K562 (cell line): ENCODE measurements around the gene SLCO2B1. TPM values are rescaled to one million over a fixed set of nuclear protein-coding genes. Genes with fewer than 3 reads are reported as not detected.

Source experiments
- ATAC-seq: fragments of 200-7000 bp; cut with Tn5 transposase; 3 replicates; pipeline ENCODE4 v1.9.1; 2020; ENCODE audit warnings: moderate library complexity
- BruUV-seq: library from RNA; stranded (reverse); fragments of 400-500 nt; replicated peaks from 2 replicates; lab custom pipeline; 2021; lab: Mats Ljungman, UMichigan
- CTCF ChIA-PET: fragments of 300-600 bp; formaldehyde crosslinking; extraction: SDS; loops from one replicate; lab custom pipeline; 2021; ENCODE audit warnings: low intra/inter-chr PET ratio; lab: Yijun Ruan, JAX
- POLR2A ChIA-PET: fragments of 300-600, 350-650 bp; sonication (Branson Sonifier 250); formaldehyde crosslinking; extraction: SDS; loops from one replicate; lab custom pipeline; 2021; ENCODE audit warnings: antibody characterized with exemption, inconsistent platforms; lab: Yijun Ruan, JAX
- DNase-seq, 4 experiments: peaks; one replicate each; pipeline versions ENCODE4 v3.0.0 to v3.0.0-alpha.2; 2011 to 2018; ENCODE audit warnings: low spot score in 3 of 4, mixed read lengths in 3 of 4; ENCODE audit errors: extremely low read depth in 1 of 4
- FAIRE-seq: peaks from 2 replicates; lab custom pipeline; 2011; peaks lifted over from hg19 to GRCh38; lab: Jason Lieb, UNC
- H2AFZ ChIP-seq: 2 replicates; pipeline ENCODE4 v1.6.0; 2011; ENCODE audit warnings: low read depth, low read length, control low read depth, inconsistent platforms
- H3K27ac ChIP-seq: fragments of 200-600 bp; 3 replicates; pipeline ENCODE4 v1.8.0; 2011; ENCODE audit warnings: low read depth, mild to moderate bottlenecking, control low read depth, inconsistent platforms, low read length, moderate library complexity, mixed read lengths; ENCODE audit errors: extremely low read depth
- H3K27me3 ChIP-seq, 2 experiments: fragments of 300-600 bp in 1 of 2; 2 replicates in 1 of 2; 3 replicates in 1 of 2; pipeline versions ENCODE4 v1.6.0 to v1.8.0; 2011; ENCODE audit warnings: inconsistent platforms in 2 of 2, low read length in 2 of 2, mild to moderate bottlenecking in 1 of 2, mixed read lengths in 1 of 2, moderate library complexity in 1 of 2; ENCODE audit not compliant: control insufficient read depth in 2 of 2, insufficient read depth in 2 of 2
- H3K36me3 ChIP-seq: fragments of 300-600 bp; 3 replicates; pipeline ENCODE4 v1.8.0; 2011; ENCODE audit warnings: mild to moderate bottlenecking, low read length, inconsistent platforms; ENCODE audit not compliant: control insufficient read depth, insufficient read depth
- H3K4me1 ChIP-seq, 2 experiments: fragments of 200-600 bp in 1 of 2; replicated peaks in 1 of 2; 2 replicates in 1 of 2; 3 replicates in 1 of 2; pipeline versions ENCODE4 v1.5.1 to v1.8.0; 2011; ENCODE audit warnings: inconsistent platforms in 2 of 2, low read length in 2 of 2, mild to moderate bottlenecking in 1 of 2, mixed read lengths in 1 of 2, moderate library complexity in 1 of 2; ENCODE audit not compliant: control insufficient read depth in 2 of 2, insufficient read depth in 2 of 2
- H3K4me2 ChIP-seq: 2 replicates; pipeline ENCODE4 v1.6.1; 2011; ENCODE audit warnings: low read length, control low read depth, inconsistent platforms, mixed read lengths; ENCODE audit not compliant: insufficient read depth
- H3K4me3 ChIP-seq: fragments of 200-600 bp; sonication (generic), shearing (Covaris generic); 2 replicates; pipeline ENCODE4 v1.5.1; 2016; ENCODE audit warnings: control low read depth, inconsistent platforms
- H3K79me2 ChIP-seq: fragments of 200-600 bp; 3 replicates; pipeline ENCODE4 v1.8.0; 2011; ENCODE audit warnings: low read length, inconsistent platforms; ENCODE audit not compliant: control insufficient read depth, insufficient read depth
- H3K9ac ChIP-seq, 2 experiments: 2 replicates each; pipeline versions ENCODE4 v1.6.0 to v1.6.1; 2011; ENCODE audit warnings: low read depth in 2 of 2, low read length in 2 of 2, control low read depth in 1 of 2, inconsistent platforms in 1 of 2, mild to moderate bottlenecking in 1 of 2, mixed read lengths in 1 of 2; ENCODE audit not compliant: insufficient read depth in 1 of 2
- H3K9me1 ChIP-seq: one replicate; pipeline ENCODE4 v1.6.0; 2011; ENCODE audit warnings: inconsistent platforms, mild to moderate bottlenecking, low read length, moderate library complexity; ENCODE audit not compliant: control insufficient read depth, insufficient read depth
- H3K9me3 ChIP-seq: replicated peaks from 2 replicates; pipeline ENCODE4 v1.5.1; 2011; ENCODE audit warnings: low read depth, low read length, inconsistent platforms; ENCODE audit not compliant: control insufficient read depth, insufficient read depth
- H4K20me1 ChIP-seq: replicated peaks from 2 replicates; pipeline ENCODE4 v1.6.1; 2011; ENCODE audit warnings: low read length, inconsistent platforms, mixed read lengths; ENCODE audit not compliant: control insufficient read depth, insufficient read depth
- ARID4B ChIP-seq: sonication (generic); formaldehyde crosslinking; IDR thresholded peaks from 2 replicates; pipeline ENCODE4 v1.8.0; 2022; ENCODE audit warnings: mild to moderate bottlenecking, missing genetic modification reagents
- ZNF785 ChIP-seq: fragments of 250-450 bp; sonication (Bioruptor Pico); IDR thresholded peaks from 2 replicates; pipeline ENCODE4 v1.4.0; 2020; ENCODE audit warnings: mild to moderate bottlenecking
- WGBS: fragments of 100-300 bp; shearing (Covaris generic); methylation state at CpG from one replicate; pipeline ENCODE4 v1.1.6; 2016; ENCODE audit warnings: low coverage, mixed read lengths; ENCODE audit not compliant: insufficient coverage; ENCODE audit errors: missing lambda C conversion rate; 5-methylcytosine and 5-hydroxymethylcytosine counted together
- in situ Hi-C: fragments of 300-500 bp; cut with MboI; formaldehyde crosslinking; loops from 4 replicates; pipeline ENCODE4 v1.15.0; 2018; ENCODE audit warnings: inconsistent platforms, mixed read lengths
- intact Hi-C: fragments of 100-400 bp; cut with micrococcal nuclease; formaldehyde crosslinking; loops from 2 replicates; pipeline ENCODE4 v1.14.2; 2022
- polyA plus RNA-seq, 8 experiments: library from polyadenylated mRNA; depleted of rRNA in 4 of 8; stranded (reverse) in 5 of 8; unstranded in 3 of 8; fragments of >200 nt; fragmentation: Nextera tagmentation in 2 of 8; fragmentation: Illumina TruSeq in 1 of 8; extraction: Ambion mirVana in 2 of 8; extraction: Trizol in 1 of 8; gene quantifications; 2 replicates each; pipeline versions ENCODE4 v1.2.1 to v1.2.3, GENCODE V29; 2011 to 2014; ENCODE audit warnings: inconsistent platforms in 1 of 8, missing spikeins in 1 of 8
- total RNA-seq, 7 experiments: library from RNA; depleted of rRNA in 6 of 7; stranded (reverse); fragments of >200 nt in 6 of 7; fragmentation: Illumina TruSeq in 2 of 7; extraction: Trizol in 2 of 7; gene quantifications; 2 replicates each; pipeline versions ENCODE4 v1.2.1 to v1.2.3, GENCODE V29; 2011 to 2021; ENCODE audit warnings: low replicate concordance in 1 of 7
- TF ChIP-seq, protein P1 (sequence below): IDR thresholded peaks from 2 replicates; pipeline ENCODE4 v1.6.1; 2016; ENCODE audit warnings: missing genetic modification characterization, missing compliant biosample characterization
- TF ChIP-seq, protein P2 (sequence below), 2 experiments: IDR thresholded peaks; 2 replicates each; pipeline ENCODE4 v1.6.1; 2011; ENCODE audit warnings: borderline replicate concordance in 1 of 2, control low read depth in 1 of 2, low read depth in 1 of 2, low read length in 1 of 2, mild to moderate bottlenecking in 1 of 2, mixed read lengths in 1 of 2, moderate library complexity in 1 of 2; ENCODE audit not compliant: insufficient read depth in 1 of 2, insufficient read length in 1 of 2, poor library complexity in 1 of 2, severe bottlenecking in 1 of 2; ENCODE audit errors: extremely low read depth in 1 of 2
- TF ChIP-seq, protein P3 (sequence below), 2 experiments: fragments of 450-650 bp; IDR thresholded peaks; 2 replicates each; pipeline ENCODE4 v1.6.1; 2016

Gene SLCO2B1
- total and polyA plus RNA-seq, 9 of the 15 experiments (the other 6 are each of a cell fraction or from before 2014, with no cell fraction given), result 0.70 to 14.7 (median 7.6) TPM

GRCh38 chr11:75132080-75132479 lies 18.8 kb upstream of the SLCO2B1 start:
- in situ Hi-C loops, result no loop called here
- BruUV-seq, result no TSS peak
- CTCF ChIA-PET, result no interaction called here
- no peak for DNase-seq
- WGBS, result 79% methylated on average over 3 of the region's 3 CpGs
- ATAC-seq, result no peak
- TF ChIP-seq ZNF785, result no peak
- TF ChIP-seq, protein P1, sequence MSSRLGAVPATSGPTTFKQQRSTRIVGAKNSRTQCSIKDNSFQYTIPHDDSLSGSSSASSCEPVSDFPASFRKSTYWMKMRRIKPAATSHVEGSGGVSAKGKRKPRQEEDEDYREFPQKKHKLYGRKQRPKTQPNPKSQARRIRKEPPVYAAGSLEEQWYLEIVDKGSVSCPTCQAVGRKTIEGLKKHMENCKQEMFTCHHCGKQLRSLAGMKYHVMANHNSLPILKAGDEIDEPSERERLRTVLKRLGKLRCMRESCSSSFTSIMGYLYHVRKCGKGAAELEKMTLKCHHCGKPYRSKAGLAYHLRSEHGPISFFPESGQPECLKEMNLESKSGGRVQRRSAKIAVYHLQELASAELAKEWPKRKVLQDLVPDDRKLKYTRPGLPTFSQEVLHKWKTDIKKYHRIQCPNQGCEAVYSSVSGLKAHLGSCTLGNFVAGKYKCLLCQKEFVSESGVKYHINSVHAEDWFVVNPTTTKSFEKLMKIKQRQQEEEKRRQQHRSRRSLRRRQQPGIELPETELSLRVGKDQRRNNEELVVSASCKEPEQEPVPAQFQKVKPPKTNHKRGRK (tag), result peak; percentile 77
- TF ChIP-seq, all 486 proteins: peak for 1
- no peak for FAIRE-seq
- H3K36me3 ChIP-seq, result no peaks in the 10 kb centered on the region
- no peak overlapping the region for H2AFZ ChIP-seq
- no peaks in the 10 kb centered on the region for H4K20me1 ChIP-seq
- intact Hi-C loops, result no loop called here
- H3K9ac ChIP-seq, result no peak overlapping the region
- H3K9me1 ChIP-seq, result no peaks in the 10 kb centered on the region
- H3K4me1 ChIP-seq, result no peaks in the 10 kb centered on the region
- no peaks in the 10 kb centered on the region for H3K9me3 ChIP-seq
- no peaks in the 10 kb centered on the region for H3K27me3 ChIP-seq
- no peak overlapping the region for H3K4me3 ChIP-seq
- H3K4me2 ChIP-seq, result no peak overlapping the region
- no peak overlapping the region for H3K27ac ChIP-seq
- POLR2A ChIA-PET, result interaction anchor here (0.6 to 1.1 kb wide), 2 partner anchors 13 to 116 kb away, joined by 3 read pairs; no protein-coding TSS in a partner anchor
- no peaks in the 10 kb centered on the region for H3K79me2 ChIP-seq

- Histone ChIP-seq H3K27ac (no peak overlapping the region), H3K36me3 (no peaks in the 10 kb centered on the region), H3K27me3 (no peaks in the 10 kb centered on the region), H3K9me3 (no peaks in the 10 kb centered on the region), H3K4me3 (no peak overlapping the region), H2AFZ (no peak overlapping the region), H3K79me2 (no peaks in the 10 kb centered on the region), H3K4me2 (no peak overlapping the region), H3K9me1 (no peaks in the 10 kb centered on the region), H3K4me1 (no peaks in the 10 kb centered on the region), H4K20me1 (no peaks in the 10 kb centered on the region), H3K9ac (no peak overlapping the region)
- CTCF ChIA-PET, result no interaction called here
- POLR2A ChIA-PET, result interaction anchor here (1.3 kb wide), 1 partner anchor 8 kb away, joined by 5 read pairs; no protein-coding TSS in a partner anchor
- ATAC-seq, result no peak
- intact Hi-C loops (no loop called here), in situ Hi-C loops (no loop called here)
- no peak for DNase-seq
- BruUV-seq, result no TSS peak
- FAIRE-seq, result no peak
- WGBS, result 53% methylated on average over 6 of the region's 6 CpGs
- TF ChIP-seq, protein P2, sequence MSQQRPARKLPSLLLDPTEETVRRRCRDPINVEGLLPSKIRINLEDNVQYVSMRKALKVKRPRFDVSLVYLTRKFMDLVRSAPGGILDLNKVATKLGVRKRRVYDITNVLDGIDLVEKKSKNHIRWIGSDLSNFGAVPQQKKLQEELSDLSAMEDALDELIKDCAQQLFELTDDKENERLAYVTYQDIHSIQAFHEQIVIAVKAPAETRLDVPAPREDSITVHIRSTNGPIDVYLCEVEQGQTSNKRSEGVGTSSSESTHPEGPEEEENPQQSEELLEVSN (IDR thresholded peaks at IDR 0.05; ENCODE audit: borderline replicate concordance in 1 of 2, extremely low read depth in 1 of 2, insufficient read depth in 1 of 2, insufficient read length in 1 of 2, low read depth in 1 of 2, low read length in 1 of 2, poor library complexity in 1 of 2, severe bottlenecking in 1 of 2), result no peak
- TF ChIP-seq, protein P3, sequence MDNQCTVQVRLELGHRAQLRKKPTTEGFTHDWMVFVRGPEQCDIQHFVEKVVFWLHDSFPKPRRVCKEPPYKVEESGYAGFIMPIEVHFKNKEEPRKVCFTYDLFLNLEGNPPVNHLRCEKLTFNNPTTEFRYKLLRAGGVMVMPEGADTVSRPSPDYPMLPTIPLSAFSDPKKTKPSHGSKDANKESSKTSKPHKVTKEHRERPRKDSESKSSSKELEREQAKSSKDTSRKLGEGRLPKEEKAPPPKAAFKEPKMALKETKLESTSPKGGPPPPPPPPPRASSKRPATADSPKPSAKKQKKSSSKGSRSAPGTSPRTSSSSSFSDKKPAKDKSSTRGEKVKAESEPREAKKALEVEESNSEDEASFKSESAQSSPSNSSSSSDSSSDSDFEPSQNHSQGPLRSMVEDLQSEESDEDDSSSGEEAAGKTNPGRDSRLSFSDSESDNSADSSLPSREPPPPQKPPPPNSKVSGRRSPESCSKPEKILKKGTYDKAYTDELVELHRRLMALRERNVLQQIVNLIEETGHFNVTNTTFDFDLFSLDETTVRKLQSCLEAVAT (IDR thresholded peaks at IDR 0.05), result no peak
- TF ChIP-seq ARID4B (CRISPR knock-in tag), result no peak
These were observed 16.9 kb upstream of the SLCO2B1 start for GRCh38 chr11:75133976-75134375.
